ENCODE results near the gene SFMBT2. TPM values are rescaled to one million over a fixed set of nuclear protein-coding genes. Genes with fewer than 3 reads are reported as not detected.

SFMBT2 gene
- total and polyA plus RNA-seq, 2 of the 4 experiments (the other 2 are of a cell fraction), result 0.70 to 1.3 TPM

- H3K9me3 ChIP-seq (ENCODE audit: control insufficient read depth, insufficient read depth, low read length), result no peaks in the 10 kb centered on the region
- no peak overlapping the region for H2AK9ac ChIP-seq (replicated peaks; ENCODE audit: low read depth, low read length, poor library complexity)
- no peak overlapping the region for H3K18ac ChIP-seq (ENCODE audit: low read depth, low read length)
- WGBS, 2 experiments (ENCODE audit: extremely low coverage in 2 of 2, insufficient read length in 1 of 2), result 26% methylated on average over 8 of the region's 19 CpGs; no CpG with 5 or more reads in 1 of the 2 experiments
- H2AFZ ChIP-seq (replicated peaks; ENCODE audit: low read length, poor library complexity), result no peak overlapping the region
- no peak overlapping the region for H3K4me2 ChIP-seq (ENCODE audit: low read depth, low read length)
- ChIA-PET CTCF (interaction anchor here (0.6 kb wide), 1 partner anchor 940 kb away, joined by 3 read pairs; no protein-coding TSS in a partner anchor), POLR2A (ENCODE audit: unreplicated experiment) (no interaction called here)
- H3K56ac ChIP-seq (ENCODE audit: extremely low read depth, insufficient read depth, low read length), result no peak overlapping the region
- DNase-seq (no peak), ATAC-seq (ENCODE audit: low read depth) (no peak)
- BruUV-seq (replicated peaks), result no TSS peak
- no peaks in the 10 kb centered on the region for H4K20me1 ChIP-seq (ENCODE audit: insufficient read depth, low read length)
- H4K91ac ChIP-seq (ENCODE audit: insufficient read depth, low read depth, low read length), result no peak overlapping the region
- TF ChIP-seq SMC3 (IDR thresholded peaks at IDR 0.05; ENCODE audit: low read depth, low read length), result no peak
- no peak for TF ChIP-seq MXI1 (IDR thresholded peaks at IDR 0.05; ENCODE audit: borderline replicate concordance, low read depth, low read length)
- no peak for TF ChIP-seq POLR2A (IDR thresholded peaks at IDR 0.05; ENCODE audit: low read depth, low read length)
- TF ChIP-seq CEBPB (IDR thresholded peaks at IDR 0.05; ENCODE audit: low read depth, low read length), result no peak
- TF ChIP-seq, protein P1, sequence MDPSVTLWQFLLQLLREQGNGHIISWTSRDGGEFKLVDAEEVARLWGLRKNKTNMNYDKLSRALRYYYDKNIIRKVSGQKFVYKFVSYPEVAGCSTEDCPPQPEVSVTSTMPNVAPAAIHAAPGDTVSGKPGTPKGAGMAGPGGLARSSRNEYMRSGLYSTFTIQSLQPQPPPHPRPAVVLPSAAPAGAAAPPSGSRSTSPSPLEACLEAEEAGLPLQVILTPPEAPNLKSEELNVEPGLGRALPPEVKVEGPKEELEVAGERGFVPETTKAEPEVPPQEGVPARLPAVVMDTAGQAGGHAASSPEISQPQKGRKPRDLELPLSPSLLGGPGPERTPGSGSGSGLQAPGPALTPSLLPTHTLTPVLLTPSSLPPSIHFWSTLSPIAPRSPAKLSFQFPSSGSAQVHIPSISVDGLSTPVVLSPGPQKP (IDR thresholded peaks at IDR 0.05; ENCODE audit: borderline replicate concordance, low read depth, low read length), result no peak
- no peak for TF ChIP-seq RAD21 (IDR thresholded peaks at IDR 0.05; ENCODE audit: low read length)
- no peak for TF ChIP-seq NFE2L2 (IDR thresholded peaks at IDR 0.05; ENCODE audit: low read depth, low read length)
- no peak for TF ChIP-seq MAZ (IDR thresholded peaks at IDR 0.05; ENCODE audit: borderline replicate concordance, low read depth, low read length)
- TF ChIP-seq FOS (IDR thresholded peaks at IDR 0.05; ENCODE audit: low read depth, low read length), result no peak
- no peak for TF ChIP-seq BHLHE40 (IDR thresholded peaks at IDR 0.05; ENCODE audit: low read depth, low read length)
- TF ChIP-seq, protein P2, sequence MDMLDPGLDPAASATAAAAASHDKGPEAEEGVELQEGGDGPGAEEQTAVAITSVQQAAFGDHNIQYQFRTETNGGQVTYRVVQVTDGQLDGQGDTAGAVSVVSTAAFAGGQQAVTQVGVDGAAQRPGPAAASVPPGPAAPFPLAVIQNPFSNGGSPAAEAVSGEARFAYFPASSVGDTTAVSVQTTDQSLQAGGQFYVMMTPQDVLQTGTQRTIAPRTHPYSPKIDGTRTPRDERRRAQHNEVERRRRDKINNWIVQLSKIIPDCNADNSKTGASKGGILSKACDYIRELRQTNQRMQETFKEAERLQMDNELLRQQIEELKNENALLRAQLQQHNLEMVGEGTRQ (IDR thresholded peaks at IDR 0.05; ENCODE audit: low read depth, low read length), result no peak
- TF ChIP-seq, protein P3, sequence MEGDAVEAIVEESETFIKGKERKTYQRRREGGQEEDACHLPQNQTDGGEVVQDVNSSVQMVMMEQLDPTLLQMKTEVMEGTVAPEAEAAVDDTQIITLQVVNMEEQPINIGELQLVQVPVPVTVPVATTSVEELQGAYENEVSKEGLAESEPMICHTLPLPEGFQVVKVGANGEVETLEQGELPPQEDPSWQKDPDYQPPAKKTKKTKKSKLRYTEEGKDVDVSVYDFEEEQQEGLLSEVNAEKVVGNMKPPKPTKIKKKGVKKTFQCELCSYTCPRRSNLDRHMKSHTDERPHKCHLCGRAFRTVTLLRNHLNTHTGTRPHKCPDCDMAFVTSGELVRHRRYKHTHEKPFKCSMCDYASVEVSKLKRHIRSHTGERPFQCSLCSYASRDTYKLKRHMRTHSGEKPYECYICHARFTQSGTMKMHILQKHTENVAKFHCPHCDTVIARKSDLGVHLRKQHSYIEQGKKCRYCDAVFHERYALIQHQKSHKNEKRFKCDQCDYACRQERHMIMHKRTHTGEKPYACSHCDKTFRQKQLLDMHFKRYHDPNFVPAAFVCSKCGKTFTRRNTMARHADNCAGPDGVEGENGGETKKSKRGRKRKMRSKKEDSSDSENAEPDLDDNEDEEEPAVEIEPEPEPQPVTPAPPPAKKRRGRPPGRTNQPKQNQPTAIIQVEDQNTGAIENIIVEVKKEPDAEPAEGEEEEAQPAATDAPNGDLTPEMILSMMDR (conservative IDR thresholded peaks at IDR 0.05; ENCODE audit: low read depth, low read length), result no peak
- no peak for TF ChIP-seq CHD1 (IDR thresholded peaks at IDR 0.05; ENCODE audit: low read depth, low read length)
- TF ChIP-seq MAFK (IDR thresholded peaks at IDR 0.05; ENCODE audit: low read depth, low read length), result no peak
- no peak for TF ChIP-seq RFX5 (IDR thresholded peaks at IDR 0.05; ENCODE audit: low read depth, low read length)
- no peak overlapping the region for H3K4me3 ChIP-seq (ENCODE audit: insufficient read depth, low read depth, low read length)
- H2BK120ac ChIP-seq (ENCODE audit: low read depth, low read length), result no peak overlapping the region
- dilution Hi-C loops (cut with HindIII; ENCODE audit: low sequenced_read_pairs, unreplicated experiment) (no loop called here), intact Hi-C loops (cut with micrococcal nuclease) (no loop called here), in situ Hi-C loops (cut with MboI; ENCODE audit: low sequenced_read_pairs) (no loop called here)
- H3K4me1 ChIP-seq (ENCODE audit: control insufficient read depth, insufficient read depth, low read length), result no peaks in the 10 kb centered on the region
- no peak overlapping the region for H4K5ac ChIP-seq (ENCODE audit: low read depth, low read length)
- H3K36me3 ChIP-seq (ENCODE audit: control insufficient read depth, insufficient read depth, low read length), result no peaks in the 10 kb centered on the region
- H3K27me3 ChIP-seq (ENCODE audit: control insufficient read depth, insufficient read depth, low read length), result no peaks in the 10 kb centered on the region
- no peak overlapping the region for H4K8ac ChIP-seq (ENCODE audit: low read depth in 2 of 2, low read length in 2 of 2)
- no peak overlapping the region for H2AK5ac ChIP-seq (ENCODE audit: low read depth, low read length)
- H2BK15ac ChIP-seq (ENCODE audit: low read depth, low read length), result no peak overlapping the region
- no peaks in the 10 kb centered on the region for H3K79me1 ChIP-seq (ENCODE audit: low read depth in 1 of 2, low read length in 2 of 2)
- no peak overlapping the region for H3K27ac ChIP-seq (ENCODE audit: insufficient read depth, low read length)
- H3K4ac ChIP-seq (ENCODE audit: low read depth, low read length), result no peak overlapping the region
- no peak overlapping the region for H2BK20ac ChIP-seq (ENCODE audit: low read depth, low read length)
- no peak overlapping the region for H2BK5ac ChIP-seq (ENCODE audit: low read depth, low read length, poor library complexity, severe bottlenecking)
- no peaks in the 10 kb centered on the region for H3K9me1 ChIP-seq (ENCODE audit: insufficient read depth, low read length)
- H3K9ac ChIP-seq (ENCODE audit: low read depth, low read length), result no peak overlapping the region
- no peak overlapping the region for H3K14ac ChIP-seq (replicated peaks; ENCODE audit: low read depth, low read length)
- no peak overlapping the region for H3K23ac ChIP-seq (ENCODE audit: low read depth, low read length)
These were observed 33.8 kb upstream of the SFMBT2 start for GRCh38 chr10:7444551-7445121.

Data from IMR-90 (cell line).